HEK293 (cell line): ENCODE data around the gene PIP4K2B.

Experiments
- AEBP2 ChIP-seq: fragments of 450-650 bp; formaldehyde crosslinking; IDR thresholded peaks from 2 replicates; pipeline ENCODE4 v1.5.1; 2016; ENCODE audit warnings: missing biosample characterization, missing genetic modification characterization, borderline replicate concordance
- ELK4 ChIP-seq: IDR thresholded peaks from 2 replicates; pipeline ENCODE4 v1.6.1; 2011; ENCODE audit warnings: mild to moderate bottlenecking, low read depth, low read length, borderline replicate concordance
- GLIS2 ChIP-seq: fragments of 450-650 bp; formaldehyde crosslinking; IDR thresholded peaks from 2 replicates; pipeline ENCODE4 v1.5.1; 2016; ENCODE audit warnings: missing biosample characterization, missing genetic modification characterization
- KLF17 ChIP-seq: fragments of 450-650 bp; formaldehyde crosslinking; IDR thresholded peaks from 2 replicates; pipeline ENCODE4 v1.5.1; 2016; ENCODE audit warnings: missing biosample characterization, missing genetic modification characterization
- SP3 ChIP-seq: fragments of 450-650 bp; formaldehyde crosslinking; IDR thresholded peaks from 2 replicates; pipeline ENCODE4 v1.5.1; 2016; ENCODE audit warnings: missing biosample characterization, missing genetic modification characterization
- YY2 ChIP-seq: fragments of 450-650 bp; formaldehyde crosslinking; IDR thresholded peaks from 2 replicates; pipeline ENCODE4 v1.5.1; 2016; ENCODE audit warnings: missing biosample characterization, missing genetic modification characterization
- ZBTB17 ChIP-seq: fragments of 450-650 bp; formaldehyde crosslinking; IDR thresholded peaks from 2 replicates; pipeline ENCODE4 v1.5.1; 2016; ENCODE audit warnings: missing biosample characterization, missing genetic modification characterization
- ZBTB20 ChIP-seq: fragments of 450-650 bp; formaldehyde crosslinking; IDR thresholded peaks from 2 replicates; pipeline ENCODE4 v1.5.1; 2016; ENCODE audit warnings: missing biosample characterization, missing genetic modification characterization
- ZBTB44 ChIP-seq: fragments of 450-650 bp; IDR thresholded peaks from 2 replicates; pipeline ENCODE4 v1.5.1; 2018; ENCODE audit warnings: missing biosample characterization, mild to moderate bottlenecking, missing genetic modification characterization
- ZBTB49 ChIP-seq: fragments of 450-650 bp; formaldehyde crosslinking; IDR thresholded peaks from 2 replicates; pipeline ENCODE4 v1.5.1; 2016; ENCODE audit warnings: missing biosample characterization, missing genetic modification characterization, low read depth
- ZNF148 ChIP-seq: fragments of 450-650 bp; formaldehyde crosslinking; IDR thresholded peaks from 2 replicates; pipeline ENCODE4 v1.5.0; 2017; ENCODE audit warnings: missing biosample characterization, missing genetic modification characterization, borderline replicate concordance
- ZNF157 ChIP-seq: fragments of 450-650 bp; formaldehyde crosslinking; IDR thresholded peaks from 2 replicates; pipeline ENCODE4 v1.5.1; 2016; ENCODE audit warnings: missing biosample characterization, missing genetic modification characterization
- ZNF16 ChIP-seq: fragments of 450-650 bp; formaldehyde crosslinking; IDR thresholded peaks from 2 replicates; pipeline ENCODE4 v1.5.1; 2016; ENCODE audit warnings: low read depth, missing biosample characterization, missing genetic modification characterization
- ZNF202 ChIP-seq: fragments of 450-650 bp; formaldehyde crosslinking; IDR thresholded peaks from 2 replicates; pipeline ENCODE4 v1.5.1; 2016; ENCODE audit warnings: missing biosample characterization, missing genetic modification characterization, borderline replicate concordance
- ZNF449 ChIP-seq: fragments of 450-650 bp; formaldehyde crosslinking; IDR thresholded peaks from 2 replicates; pipeline ENCODE4 v1.5.1; 2017; ENCODE audit warnings: missing biosample characterization, mild to moderate bottlenecking, missing genetic modification characterization, moderate library complexity
- ZNF621 ChIP-seq: fragments of 450-650 bp; formaldehyde crosslinking; IDR thresholded peaks from 2 replicates; pipeline ENCODE4 v1.5.1; 2017; ENCODE audit warnings: missing biosample characterization, missing genetic modification characterization
- ZNF645 ChIP-seq: fragments of 450-650 bp; formaldehyde crosslinking; IDR thresholded peaks from 2 replicates; pipeline ENCODE4; 2016; ENCODE audit warnings: missing biosample characterization, missing genetic modification characterization
- ZNF747 ChIP-seq: fragments of 450-650 bp; formaldehyde crosslinking; IDR thresholded peaks from 2 replicates; pipeline ENCODE4 v1.5.1; 2016; ENCODE audit warnings: missing biosample characterization, missing genetic modification characterization
- ZNF776 ChIP-seq: fragments of 450-650 bp; formaldehyde crosslinking; IDR thresholded peaks from 2 replicates; pipeline ENCODE4 v1.5.0; 2017; ENCODE audit warnings: missing biosample characterization, missing genetic modification characterization, borderline replicate concordance
- ZNF792 ChIP-seq: fragments of 450-650 bp; formaldehyde crosslinking; IDR thresholded peaks from 2 replicates; pipeline ENCODE4 v1.5.1; 2016; ENCODE audit warnings: missing biosample characterization, missing genetic modification characterization
- ZSCAN30 ChIP-seq: fragments of 450-650 bp; IDR thresholded peaks from 2 replicates; pipeline ENCODE4 v1.5.1; 2018; ENCODE audit warnings: missing biosample characterization, mild to moderate bottlenecking, missing genetic modification characterization, moderate library complexity

PIP4K2B gene

GRCh38 chr17:38749223-38750043 lies 49.9 kb downstream of the PIP4K2B start (continued):
- no peak for TF ChIP-seq ELK4
- TF ChIP-seq ZNF157 (tag by site-specific recombination): no peak
- no peak for TF ChIP-seq ZNF16 (tag by site-specific recombination)
- TF ChIP-seq ZNF449 (tag by site-specific recombination): no peak
- TF ChIP-seq ZSCAN30: peak; percentile 98
- TF ChIP-seq ZBTB20 (tag by site-specific recombination): peak; percentile 67
- no peak for TF ChIP-seq ZNF776 (tag by site-specific recombination)
- TF ChIP-seq AEBP2 (tag by site-specific recombination): no peak
- no peak for TF ChIP-seq ZNF202 (tag by site-specific recombination)
- no peak for TF ChIP-seq ZNF148 (tag by site-specific recombination)
- no peak for TF ChIP-seq ZNF792 (tag by site-specific recombination)
- no peak for TF ChIP-seq ZBTB49
- peak; percentile 98 for TF ChIP-seq ZBTB17
- TF ChIP-seq KLF17 (tag by site-specific recombination): peak; percentile 62; the same call in 1 of the 2 replicates
- TF ChIP-seq ZBTB44 (tag by site-specific recombination): no peak
- TF ChIP-seq ZNF645 (tag by site-specific recombination): no peak
- TF ChIP-seq SP3 (tag by site-specific recombination): peak; percentile 85
- no peak for TF ChIP-seq ZNF621 (tag by site-specific recombination)
- TF ChIP-seq GLIS2 (tag by site-specific recombination): peak; percentile 72
- no peak for TF ChIP-seq ZNF747 (tag by site-specific recombination)
- peak; percentile 69 for TF ChIP-seq YY2 (tag by site-specific recombination)
